Breast epithelium (tissue), 3 donors: ENCODE data around the gene RAB8A.

ENCODE experiments used
- CTCF ChIP-seq, 3 donors: fragments of 450-650 bp; IDR thresholded peaks; one replicate each; pipeline ENCODE4 v1.5.1; 2016 to 2017; ENCODE audit warnings: antibody characterized with exemption in 3 of 3, mild to moderate bottlenecking in 3 of 3, moderate library complexity in 3 of 3
- POLR2A ChIP-seq: fragments of 450-650 bp; IDR thresholded peaks from one replicate; pipeline ENCODE4 v1.6.1; 2016; ENCODE audit warnings: antibody characterized with exemption, mild to moderate bottlenecking, moderate library complexity
- POLR2AphosphoS5 ChIP-seq, 3 donors: sonication (generic); formaldehyde crosslinking; IDR thresholded peaks; one replicate each; pipeline ENCODE4 v1.6.1; 2017; ENCODE audit warnings: antibody characterized with exemption in 3 of 3

DNA sequence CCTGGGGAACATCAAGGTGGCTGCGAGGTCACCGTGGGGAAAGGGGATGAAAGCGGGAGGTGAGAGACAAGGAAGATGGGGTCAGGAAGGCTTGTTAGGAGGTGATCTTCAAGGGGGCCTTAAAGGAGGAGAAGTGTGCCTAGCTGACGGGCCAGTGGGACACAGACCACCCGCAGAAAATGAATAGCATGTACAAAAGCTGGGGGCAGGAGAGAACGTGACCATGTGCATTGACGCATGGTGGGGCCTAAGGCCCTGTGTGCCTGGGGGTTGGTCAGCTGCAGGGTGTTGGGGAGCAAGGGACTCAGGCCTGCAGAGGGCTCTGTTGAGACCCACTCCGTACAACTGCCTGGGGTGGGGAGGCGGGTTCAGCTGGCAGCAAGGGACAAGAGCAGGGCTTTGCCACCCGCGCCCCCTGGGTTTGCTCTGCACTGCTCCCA is 5.9 kb downstream of the RAB8A start:
- TF ChIP-seq POLR2AphosphoS5 (IDR thresholded peaks at IDR 0.05) (no peak), CTCF (IDR thresholded peaks at IDR 0.05) (no peak), POLR2A (no peak)
